ENCODE data around the gene LRRC7. TPM values are rescaled to one million over a fixed set of nuclear protein-coding genes. Genes with fewer than 3 reads are reported as not detected.

LRRC7 gene
- total and polyA plus RNA-seq, 2 experiments from 2014 or later, result 1.2 TPM; not detected in 1

- H3K27ac ChIP-seq (ENCODE audit: low read depth), result no peak overlapping the region
- no peak overlapping the region for H3K4me3 ChIP-seq
- no peaks in the 10 kb centered on the region for H3F3A ChIP-seq (replicated peaks; ENCODE audit: low read depth)
- no peaks in the 10 kb centered on the region for H3K9me3 Mint-ChIP-seq
- H3K27me3 Mint-ChIP-seq (ENCODE audit: insufficient read depth, low read depth, poor library complexity), result no peaks in the 10 kb centered on the region
- no peak for DNase-seq (ENCODE audit: low spot score)
- no peak overlapping the region for H2AFZ ChIP-seq
- no peaks in the 10 kb centered on the region for H3K9me2 ChIP-seq (ENCODE audit: insufficient read depth)
- ATAC-seq, result no peak
- no peak overlapping the region for H3K4me2 ChIP-seq
- no peaks in the 10 kb centered on the region for H3K36me3 ChIP-seq (ENCODE audit: insufficient read depth)
- no peaks in the 10 kb centered on the region for H3K36me3 Mint-ChIP-seq (ENCODE audit: low read depth)
- no peaks in the 10 kb centered on the region for H4K20me1 ChIP-seq (replicated peaks; ENCODE audit: insufficient read depth)
- H3K4me1 ChIP-seq (ENCODE audit: insufficient read depth), result no peaks in the 10 kb centered on the region
- no peak overlapping the region for H3K27ac Mint-ChIP-seq
- no peaks in the 10 kb centered on the region for H3K79me2 ChIP-seq (replicated peaks; ENCODE audit: insufficient read depth)
- TF ChIP-seq NANOG (IDR thresholded peaks at IDR 0.05; ENCODE audit: borderline replicate concordance) (no peak), REST (IDR thresholded peaks at IDR 0.05; ENCODE audit: unreplicated experiment) (no peak), CREB1 (CRISPR knock-in tag; IDR thresholded peaks at IDR 0.05; ENCODE audit: low read depth) (no peak), POLR2AphosphoS5 (IDR thresholded peaks at IDR 0.05; ENCODE audit: low read depth) (no peak), JUNB (IDR thresholded peaks at IDR 0.05; ENCODE audit: unreplicated experiment) (no peak), EZH2phosphoT487 (IDR thresholded peaks at IDR 0.05; ENCODE audit: unreplicated experiment) (no peak), STAT1 (IDR thresholded peaks at IDR 0.05; ENCODE audit: unreplicated experiment) (no peak), CTCF (conservative IDR thresholded peaks at IDR 0.05; ENCODE audit: low read depth in 2 of 2) (no peak), ETS1 (IDR thresholded peaks at IDR 0.05) (no peak), ZNF331 (CRISPR knock-in tag; IDR thresholded peaks at IDR 0.05; ENCODE audit: low read depth) (no peak), EZH2 (IDR thresholded peaks at IDR 0.05; ENCODE audit: low read depth, unreplicated experiment) (no peak), ZNF114 (CRISPR knock-in tag; IDR thresholded peaks at IDR 0.05) (no peak), ZNF462 (CRISPR knock-in tag; IDR thresholded peaks at IDR 0.05) (no peak)
- H3K4me1 Mint-ChIP-seq, result no peaks in the 10 kb centered on the region; the same call in 2 of the 3 replicates
- H3K4me3 Mint-ChIP-seq, result no peak overlapping the region
- H3K27me3 ChIP-seq (ENCODE audit: insufficient read depth), result no peaks in the 10 kb centered on the region
Observed at GRCh38 chr1:70017770-70018169, 450.0 kb downstream of the LRRC7 start.
